Endothelial cell of umbilical vein (primary cell): ENCODE measurements around the gene TYROBP. TPM values are rescaled to one million over a fixed set of nuclear protein-coding genes. Genes with fewer than 3 reads are reported as not detected.

Source experiments
- BruUV-seq: library from RNA; stranded (reverse); fragments of 400-500 nt; replicated peaks from 2 replicates; lab custom pipeline; 2021; lab: Mats Ljungman, UMichigan
- CTCF ChIA-PET: fragments of 300-600, 350-600 bp; sonication (Branson Sonifier 250); formaldehyde crosslinking; loops from one replicate; lab custom pipeline; 2021; ENCODE audit warnings: antibody characterized with exemption, inconsistent platforms; lab: Charles Lee
- POLR2A ChIA-PET: fragments of 300-600, 350-600 bp; sonication (Branson Sonifier 250); formaldehyde crosslinking; loops from one replicate; lab custom pipeline; 2021; ENCODE audit warnings: antibody characterized with exemption, inconsistent platforms; lab: Charles Lee
- DNase-seq: peaks from one replicate; pipeline ENCODE4 v3.0.0-alpha.2; 2011; ENCODE audit warnings: low read depth, low spot score
- FAIRE-seq: peaks from 2 replicates; lab custom pipeline; 2011; peaks lifted over from hg19 to GRCh38; lab: Jason Lieb, UNC
- H2AFZ ChIP-seq: 2 replicates; pipeline ENCODE4 v1.6.0; 2012; ENCODE audit warnings: low read depth, low read length, control low read depth, inconsistent platforms
- H3K27ac ChIP-seq: 2 replicates; pipeline ENCODE4 v1.5.1; 2011; ENCODE audit warnings: low read depth, mild to moderate bottlenecking, control low read depth, low read length, moderate library complexity; ENCODE audit not compliant: insufficient read depth
- H3K27me3 ChIP-seq, 2 experiments: 2 replicates each; pipeline versions ENCODE4 v1.6.0 to v1.6.1; 2011; ENCODE audit warnings: low read length in 2 of 2, mixed read lengths in 1 of 2; ENCODE audit not compliant: control insufficient read depth in 2 of 2, insufficient read depth in 2 of 2
- H3K36me3 ChIP-seq, 2 experiments: 2 replicates in 1 of 2; 3 replicates in 1 of 2; pipeline ENCODE4 v1.5.1; 2011; ENCODE audit warnings: low read length in 2 of 2, mild to moderate bottlenecking in 1 of 2, moderate library complexity in 1 of 2; ENCODE audit not compliant: control insufficient read depth in 2 of 2, insufficient read depth in 2 of 2; ENCODE audit errors: extremely low read depth in 1 of 2
- H3K4me1 ChIP-seq: 3 replicates; pipeline ENCODE4 v1.5.1; 2011; ENCODE audit warnings: mild to moderate bottlenecking, low read length; ENCODE audit not compliant: control insufficient read depth, insufficient read depth; ENCODE audit errors: extremely low read depth
- H3K4me2 ChIP-seq: 2 replicates; pipeline ENCODE4 v1.6.1; 2011; ENCODE audit warnings: low read length, control low read depth, mixed read lengths; ENCODE audit not compliant: insufficient read depth
- H3K4me3 ChIP-seq, 3 experiments: fragments of 200-600 bp in 1 of 3; sonication (generic), shearing (Covaris generic) in 1 of 3; replicated peaks in 1 of 3; 2 replicates each; pipeline ENCODE4 v1.5.1; 2011 to 2016; ENCODE audit warnings: control low read depth in 3 of 3, low read length in 3 of 3, mild to moderate bottlenecking in 2 of 3, inconsistent platforms in 1 of 3, low read depth in 1 of 3, moderate library complexity in 1 of 3; ENCODE audit not compliant: insufficient read depth in 1 of 3
- H3K79me2 ChIP-seq: 2 replicates; pipeline ENCODE4 v1.6.0; 2012; ENCODE audit warnings: low read length, inconsistent platforms; ENCODE audit not compliant: control insufficient read depth, insufficient read depth
- H3K9ac ChIP-seq: replicated peaks from 2 replicates; pipeline ENCODE3; 2011; ENCODE audit warnings: low read length, control low read depth; ENCODE audit not compliant: insufficient read depth; ENCODE audit errors: extremely low read depth
- H3K9me1 ChIP-seq: replicated peaks from 3 replicates; pipeline ENCODE4 v1.6.0; 2011; ENCODE audit warnings: mild to moderate bottlenecking, low read length; ENCODE audit not compliant: control insufficient read depth, insufficient read depth; ENCODE audit errors: extremely low read depth
- H3K9me3 ChIP-seq: replicated peaks from 2 replicates; pipeline ENCODE4 v1.5.1; 2012; ENCODE audit warnings: low read length, inconsistent platforms; ENCODE audit not compliant: control insufficient read depth, insufficient read depth
- H4K20me1 ChIP-seq: replicated peaks from 2 replicates; pipeline ENCODE3; 2011; ENCODE audit warnings: mild to moderate bottlenecking, low read length; ENCODE audit not compliant: control insufficient read depth, insufficient read depth; ENCODE audit errors: extremely low read depth
- CTCF ChIP-seq, 2 donors: IDR thresholded peaks; 1 replicate in 1 of 2; 2 replicates in 1 of 2; pipeline ENCODE4 v1.5.1; 2011; ENCODE audit warnings: low read length in 2 of 2, mild to moderate bottlenecking in 2 of 2, moderate library complexity in 2 of 2, control low read depth in 1 of 2, inconsistent platforms in 1 of 2, low read depth in 1 of 2; ENCODE audit not compliant: insufficient read depth in 1 of 2; ENCODE audit errors: extremely low read depth in 1 of 2
- EZH2 ChIP-seq: IDR thresholded peaks from 2 replicates; pipeline ENCODE4 v1.6.1; 2012; ENCODE audit warnings: borderline replicate concordance, low read depth, mild to moderate bottlenecking, moderate library complexity, low read length, inconsistent platforms; ENCODE audit not compliant: severe bottlenecking
- FOS ChIP-seq: IDR thresholded peaks from 2 replicates; pipeline ENCODE4 v1.6.1; 2011; ENCODE audit warnings: mild to moderate bottlenecking, low read length, moderate library complexity, borderline replicate concordance; ENCODE audit not compliant: insufficient read depth
- GATA2 ChIP-seq: IDR thresholded peaks from 2 replicates; pipeline ENCODE4 v1.7.0; 2011; ENCODE audit warnings: low read depth, mild to moderate bottlenecking, moderate library complexity, mixed read lengths, low read length; ENCODE audit not compliant: insufficient read length, insufficient read depth
- JUN ChIP-seq: IDR thresholded peaks from 2 replicates; pipeline ENCODE4 v1.6.1; 2011; ENCODE audit warnings: borderline replicate concordance, low read depth; ENCODE audit not compliant: insufficient read length, insufficient read depth
- MAX ChIP-seq: IDR thresholded peaks from 2 replicates; pipeline ENCODE4 v1.6.1; 2011; ENCODE audit not compliant: insufficient read depth, insufficient read length
- MYC ChIP-seq: IDR thresholded peaks from one replicate; pipeline ENCODE4 v1.6.1; 2011; ENCODE audit warnings: mild to moderate bottlenecking, low read depth, low read length
- POLR2A ChIP-seq: IDR thresholded peaks from 2 replicates; pipeline ENCODE4 v1.6.1; 2012; ENCODE audit warnings: low read depth, mild to moderate bottlenecking, control low read depth, low read length
- POLR2AphosphoS5 ChIP-seq: IDR thresholded peaks from 2 replicates; pipeline ENCODE4 v1.6.1; 2012; ENCODE audit warnings: low read depth, mild to moderate bottlenecking, control low read depth, low read length, moderate library complexity; ENCODE audit not compliant: insufficient read depth
- dilution Hi-C: fragments of 300-500 bp; cut with MboI; formaldehyde crosslinking; loops from one replicate; pipeline ENCODE4 v1.15.0; 2019; ENCODE audit warnings: low sequenced_read_pairs; ENCODE audit not compliant: extremely low pct_ligation_motif_present
- intact Hi-C: fragments of 100-400 bp; cut with micrococcal nuclease; formaldehyde crosslinking; loops from one replicate; pipeline ENCODE4 v1.10.0; 2022
- polyA plus RNA-seq, 4 experiments: library from polyadenylated mRNA; depleted of rRNA in 3 of 4; stranded (reverse) in 3 of 4; unstranded in 1 of 4; fragments of >200 nt; gene quantifications; 2 replicates each; pipeline versions ENCODE4 v1.2.1 to v1.2.3, GENCODE V29; 2011 to 2012; ENCODE audit warnings: missing spikeins in 1 of 4
- total RNA-seq: library from RNA; stranded (reverse); gene quantifications from 2 replicates; pipeline ENCODE4 v1.2.3, GENCODE V29; 2021

Gene TYROBP
- total and polyA plus RNA-seq, 2 donors (not counting 3 experiments of a cell fraction or from before 2014, with no cell fraction given), result not detected

- H3K79me2 ChIP-seq, result no peaks in the 10 kb centered on the region
- no peak for DNase-seq
- no peaks in the 10 kb centered on the region for H4K20me1 ChIP-seq
- ChIA-PET POLR2A (no interaction called here), CTCF (no interaction called here)
- TF ChIP-seq POLR2AphosphoS5 (no peak), EZH2 (peak; percentile 89), JUN (no peak)
- H3K27me3 ChIP-seq, result peaks cover 38 to 47% of the 10 kb centered on the region in 2 experiments
- H3K36me3 ChIP-seq, result no peaks in the 10 kb centered on the region
- H3K27ac ChIP-seq, result no peak overlapping the region
- no peaks in the 10 kb centered on the region for H3K4me1 ChIP-seq
- no peak overlapping the region for H3K9ac ChIP-seq
- no peak overlapping the region for H2AFZ ChIP-seq
- no peak for FAIRE-seq
- BruUV-seq, result no TSS peak
- intact Hi-C loops, result no loop called here
- no peaks in the 10 kb centered on the region for H3K9me1 ChIP-seq
- dilution Hi-C loops, result no loop called here
- H3K9me3 ChIP-seq, result no peaks in the 10 kb centered on the region
- no peak overlapping the region for H3K4me3 ChIP-seq
- H3K4me2 ChIP-seq, result no peak overlapping the region
These were observed 47.1 kb downstream of the TYROBP start for GRCh38 chr19:35860818-35861639.

- CTCF ChIA-PET, result no interaction called here
- no peak overlapping the region for H2AFZ ChIP-seq
- no peaks in the 10 kb centered on the region for H3K9me1 ChIP-seq
- intact Hi-C loops (no loop called here), dilution Hi-C loops (no loop called here)
- no peaks in the 10 kb centered on the region for H3K36me3 ChIP-seq
- TF ChIP-seq JUN (no peak), POLR2AphosphoS5 (no peak), MAX (no peak), MYC (no peak), GATA2 (no peak), CTCF (IDR thresholded peaks at IDR 0.05; ENCODE audit: extremely low read depth in 1 of 2, insufficient read depth in 1 of 2, low read depth in 1 of 2, low read length in 2 of 2) (no peak), POLR2A (no peak), FOS (no peak)
- no peaks in the 10 kb centered on the region for H3K9me3 ChIP-seq
- FAIRE-seq, result no peak
- peaks cover 38 to 52% of the 10 kb centered on the region in 2 experiments for H3K27me3 ChIP-seq
- H3K4me3 ChIP-seq, result no peak overlapping the region
- no TSS peak for BruUV-seq
- no peaks in the 10 kb centered on the region for H3K79me2 ChIP-seq
- POLR2A ChIA-PET, result no interaction called here
- no peak overlapping the region for H3K9ac ChIP-seq
- no peak overlapping the region for H3K27ac ChIP-seq
- no peaks in the 10 kb centered on the region for H3K4me1 ChIP-seq
- H4K20me1 ChIP-seq, result no peaks in the 10 kb centered on the region
- DNase-seq, result no peak
- no peak overlapping the region for H3K4me2 ChIP-seq
These were observed 47.7 kb downstream of the TYROBP start for GRCh38 chr19:35860436-35860817.
